A549 (cell line): ENCODE results near the gene OR4D9.

ENCODE experiments used
- CBX8 ChIP-seq: fragments of 200-600 bp; sonication (generic); IDR thresholded peaks from 2 replicates; pipeline ENCODE4 v1.6.1; 2016
- EP300 ChIP-seq, 2 experiments: fragments of >200 bp; sonication (Bioruptor Twin); formaldehyde crosslinking; IDR thresholded peaks; 2 replicates in 1 of 2; 3 replicates in 1 of 2; pipeline ENCODE4 v1.6.1; 2016 to 2017
- ESRRA ChIP-seq: fragments of 150-350 bp; IDR thresholded peaks from 2 replicates; pipeline ENCODE4 v1.6.1; 2014; ENCODE audit warnings: mild to moderate bottlenecking, low read length, borderline replicate concordance
- HDAC2 ChIP-seq: fragments of 200-600 bp; sonication (generic); IDR thresholded peaks from 2 replicates; pipeline ENCODE4 v1.6.1; 2016
- KDM1A ChIP-seq: fragments of 200-600 bp; sonication (generic); IDR thresholded peaks from 2 replicates; pipeline ENCODE4 v1.6.1; 2016; ENCODE audit warnings: low read depth, mild to moderate bottlenecking
- POLR2A ChIP-seq: IDR thresholded peaks from 2 replicates; pipeline ENCODE4 v1.6.1; 2012; ENCODE audit warnings: mild to moderate bottlenecking, low read length
- RAD21 ChIP-seq, 2 experiments: fragments of >200 bp in 1 of 2; sonication (Bioruptor Twin) in 1 of 2; formaldehyde crosslinking in 1 of 2; IDR thresholded peaks in 1 of 2; conservative IDR thresholded peaks in 1 of 2; 2 replicates in 1 of 2; 3 replicates in 1 of 2; pipeline ENCODE4 v1.6.1; 2012 to 2018; ENCODE audit warnings: inconsistent platforms in 1 of 2
- SMC3 ChIP-seq: fragments of >200 bp; sonication (Bioruptor Twin); formaldehyde crosslinking; IDR thresholded peaks from 3 replicates; pipeline ENCODE4 v1.6.1; 2018; ENCODE audit warnings: inconsistent platforms
- TF ChIP-seq, protein P1 (sequence below): fragments of >200 bp; sonication (Bioruptor Twin); formaldehyde crosslinking; IDR thresholded peaks from 3 replicates; pipeline ENCODE4 v1.5.1; 2016

DNA sequence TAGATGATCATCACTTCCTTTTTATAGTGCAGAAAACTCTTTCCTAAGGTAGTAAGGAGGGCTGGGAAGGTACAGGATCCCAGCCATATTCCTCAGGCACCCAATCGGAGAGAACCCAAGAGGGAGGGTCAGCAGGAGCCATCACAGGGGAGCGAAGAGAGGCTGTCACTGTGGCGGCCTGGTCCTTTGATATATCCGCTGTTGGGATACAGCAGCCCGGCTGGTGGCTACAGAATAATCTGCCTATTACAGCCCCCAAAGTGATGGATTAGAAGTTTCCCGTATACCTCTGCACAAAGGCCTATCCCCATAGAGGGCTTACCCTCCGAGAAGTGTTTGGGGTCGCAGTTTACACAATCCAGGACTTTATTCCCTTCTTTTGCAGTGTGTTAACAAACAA lies 48.5 kb downstream of the OR4D9 start:
- TF ChIP-seq, protein P1, sequence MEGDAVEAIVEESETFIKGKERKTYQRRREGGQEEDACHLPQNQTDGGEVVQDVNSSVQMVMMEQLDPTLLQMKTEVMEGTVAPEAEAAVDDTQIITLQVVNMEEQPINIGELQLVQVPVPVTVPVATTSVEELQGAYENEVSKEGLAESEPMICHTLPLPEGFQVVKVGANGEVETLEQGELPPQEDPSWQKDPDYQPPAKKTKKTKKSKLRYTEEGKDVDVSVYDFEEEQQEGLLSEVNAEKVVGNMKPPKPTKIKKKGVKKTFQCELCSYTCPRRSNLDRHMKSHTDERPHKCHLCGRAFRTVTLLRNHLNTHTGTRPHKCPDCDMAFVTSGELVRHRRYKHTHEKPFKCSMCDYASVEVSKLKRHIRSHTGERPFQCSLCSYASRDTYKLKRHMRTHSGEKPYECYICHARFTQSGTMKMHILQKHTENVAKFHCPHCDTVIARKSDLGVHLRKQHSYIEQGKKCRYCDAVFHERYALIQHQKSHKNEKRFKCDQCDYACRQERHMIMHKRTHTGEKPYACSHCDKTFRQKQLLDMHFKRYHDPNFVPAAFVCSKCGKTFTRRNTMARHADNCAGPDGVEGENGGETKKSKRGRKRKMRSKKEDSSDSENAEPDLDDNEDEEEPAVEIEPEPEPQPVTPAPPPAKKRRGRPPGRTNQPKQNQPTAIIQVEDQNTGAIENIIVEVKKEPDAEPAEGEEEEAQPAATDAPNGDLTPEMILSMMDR = no peak
- TF ChIP-seq RAD21 (conservative IDR thresholded peaks at IDR 0.05 in 1 of 2, IDR thresholded peaks at IDR 0.05 in 1 of 2) (no peak), EP300 (IDR thresholded peaks at IDR 0.05) (no peak), ESRRA (no peak), KDM1A (no peak), SMC3 (no peak), POLR2A (no peak), HDAC2 (no peak), CBX8 (no peak)
